Measurements from ENCODE around the gene GSTO1.

GSTO1 gene

DNA sequence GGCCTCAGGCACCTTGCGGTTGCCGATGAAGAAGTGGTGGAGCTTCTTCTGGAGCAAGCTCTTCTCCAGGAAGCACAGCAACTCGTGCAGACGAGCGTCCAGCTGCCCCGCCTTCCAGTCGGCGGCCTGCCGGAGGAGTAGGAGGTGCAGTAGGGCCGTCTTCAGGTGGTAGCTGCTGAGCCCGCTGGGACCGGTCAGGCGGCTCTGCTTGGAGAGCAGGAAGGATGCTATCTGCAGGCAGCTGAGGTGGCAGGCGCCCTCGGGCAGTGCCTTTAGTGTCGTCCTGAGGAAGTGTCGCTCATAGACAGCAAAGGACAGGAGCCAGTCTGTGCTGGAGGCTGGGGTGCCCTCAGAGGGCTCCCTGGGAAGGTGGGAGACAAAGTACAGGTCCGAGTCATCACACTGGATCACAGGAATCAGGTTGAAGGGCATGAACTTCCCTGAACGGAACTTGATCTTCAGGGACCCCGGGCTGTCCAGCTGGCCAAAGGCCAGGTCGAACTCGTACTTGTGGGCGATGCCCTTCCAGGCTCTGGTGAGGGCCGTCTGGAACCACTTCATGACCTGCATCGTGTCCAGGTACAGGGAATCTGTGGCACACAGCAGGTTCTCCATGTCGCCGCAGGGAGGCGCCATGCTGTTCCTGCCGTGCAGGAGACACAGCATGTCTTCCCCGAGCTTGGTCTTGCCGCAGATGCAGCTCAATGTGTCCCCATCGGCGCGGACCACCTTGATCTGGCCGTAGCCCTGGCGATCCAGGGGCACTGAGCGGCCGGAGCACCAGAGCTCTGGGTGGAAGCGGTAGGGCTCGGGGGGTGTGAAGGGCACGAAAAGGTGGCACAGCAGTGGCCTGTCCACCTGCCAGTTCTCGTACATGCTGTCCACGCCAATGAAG is 60.1 kb downstream of the GSTO1 start:
- no peak overlapping the region for H3K4me2 ChIP-seq (ENCODE audit: low read depth, low read length)
- no peak overlapping the region for H3K27ac ChIP-seq (ENCODE audit: low read length)
- no peaks in the 10 kb centered on the region for H3K36me3 ChIP-seq (replicated peaks; ENCODE audit: insufficient read depth, low read length)
- peaks cover 24% of the 10 kb centered on the region for H3K79me2 ChIP-seq (ENCODE audit: low read length)
- no peaks in the 10 kb centered on the region for H3K4me1 ChIP-seq (ENCODE audit: low read length)
- TF ChIP-seq EZH2phosphoT487 (IDR thresholded peaks at IDR 0.05; ENCODE audit: low read length) (no peak), EZH2 (optimal IDR thresholded peaks at IDR 0.05; ENCODE audit: low read depth, low read length) (no peak)
- TF ChIP-seq, protein P1, sequence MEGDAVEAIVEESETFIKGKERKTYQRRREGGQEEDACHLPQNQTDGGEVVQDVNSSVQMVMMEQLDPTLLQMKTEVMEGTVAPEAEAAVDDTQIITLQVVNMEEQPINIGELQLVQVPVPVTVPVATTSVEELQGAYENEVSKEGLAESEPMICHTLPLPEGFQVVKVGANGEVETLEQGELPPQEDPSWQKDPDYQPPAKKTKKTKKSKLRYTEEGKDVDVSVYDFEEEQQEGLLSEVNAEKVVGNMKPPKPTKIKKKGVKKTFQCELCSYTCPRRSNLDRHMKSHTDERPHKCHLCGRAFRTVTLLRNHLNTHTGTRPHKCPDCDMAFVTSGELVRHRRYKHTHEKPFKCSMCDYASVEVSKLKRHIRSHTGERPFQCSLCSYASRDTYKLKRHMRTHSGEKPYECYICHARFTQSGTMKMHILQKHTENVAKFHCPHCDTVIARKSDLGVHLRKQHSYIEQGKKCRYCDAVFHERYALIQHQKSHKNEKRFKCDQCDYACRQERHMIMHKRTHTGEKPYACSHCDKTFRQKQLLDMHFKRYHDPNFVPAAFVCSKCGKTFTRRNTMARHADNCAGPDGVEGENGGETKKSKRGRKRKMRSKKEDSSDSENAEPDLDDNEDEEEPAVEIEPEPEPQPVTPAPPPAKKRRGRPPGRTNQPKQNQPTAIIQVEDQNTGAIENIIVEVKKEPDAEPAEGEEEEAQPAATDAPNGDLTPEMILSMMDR (IDR thresholded peaks at IDR 0.05; ENCODE audit: low read length) = no peak
- no peak overlapping the region for H2AFZ ChIP-seq (ENCODE audit: low read length)
- H4K20me1 ChIP-seq (ENCODE audit: insufficient read depth, low read length) = no peaks in the 10 kb centered on the region; the same call in 1 of the 2 replicates
- H3K9me2 ChIP-seq (replicated peaks; ENCODE audit: insufficient read depth, low read length) = no peaks in the 10 kb centered on the region
- DNase-seq = no peak
- H3K9ac ChIP-seq (ENCODE audit: low read length) = no peak overlapping the region
- no peak overlapping the region for H3K4me3 ChIP-seq (ENCODE audit: low read length)
- no peaks in the 10 kb centered on the region for H3K9me3 ChIP-seq (replicated peaks; ENCODE audit: insufficient read depth, low read length)
- H3K27me3 ChIP-seq (replicated peaks; ENCODE audit: insufficient read depth, low read length) = no peaks in the 10 kb centered on the region
- H3F3A ChIP-seq (ENCODE audit: insufficient read depth, low read length) = no peaks in the 10 kb centered on the region

DNA sequence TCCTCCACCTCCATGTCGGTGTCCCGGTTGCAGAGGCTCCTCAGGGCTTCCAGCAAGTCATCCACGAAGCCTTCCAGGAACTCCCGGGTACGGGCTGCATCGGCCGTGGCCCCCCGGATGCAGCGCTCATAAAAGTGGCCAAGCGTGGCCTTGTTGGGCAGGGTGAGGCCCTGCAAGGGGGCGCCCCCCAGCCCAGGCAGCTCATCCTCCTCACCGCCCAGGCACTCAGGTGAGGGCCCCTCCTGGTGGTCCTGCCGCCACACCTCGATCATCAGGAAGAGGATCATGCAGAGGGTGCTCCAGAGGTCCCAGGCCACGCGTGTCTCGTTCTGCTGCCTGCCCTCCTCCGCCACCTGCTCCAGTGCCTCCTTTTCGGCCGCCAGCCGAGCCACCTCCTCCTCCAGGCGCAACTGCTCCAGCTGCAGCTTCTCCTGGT is 60.8 kb downstream of the GSTO1 start:
- TF ChIP-seq, protein P1 (IDR thresholded peaks at IDR 0.05; ENCODE audit: low read length) = no peak
- no peak for TF ChIP-seq EZH2phosphoT487 (IDR thresholded peaks at IDR 0.05; ENCODE audit: low read length)
- TF ChIP-seq EZH2 (optimal IDR thresholded peaks at IDR 0.05; ENCODE audit: low read depth, low read length) = no peak
- Histone ChIP-seq H3K27me3 (replicated peaks; ENCODE audit: insufficient read depth, low read length) (no peaks in the 10 kb centered on the region), H3K4me2 (ENCODE audit: low read depth, low read length) (no peak overlapping the region), H3K9me2 (replicated peaks; ENCODE audit: insufficient read depth, low read length) (no peaks in the 10 kb centered on the region), H2AFZ (ENCODE audit: low read length) (no peak overlapping the region), H3K9ac (ENCODE audit: low read length) (no peak overlapping the region), H3K79me2 (ENCODE audit: low read length) (peaks cover 28% of the 10 kb centered on the region), H3K4me3 (ENCODE audit: low read length) (no peak overlapping the region), H3K36me3 (replicated peaks; ENCODE audit: insufficient read depth, low read length) (no peaks in the 10 kb centered on the region), H3K9me3 (replicated peaks; ENCODE audit: insufficient read depth, low read length) (no peaks in the 10 kb centered on the region), H3K4me1 (ENCODE audit: low read length) (no peaks in the 10 kb centered on the region), H3K27ac (ENCODE audit: low read length) (no peak overlapping the region), H4K20me1 (ENCODE audit: insufficient read depth, low read length) (no peaks in the 10 kb centered on the region; the same call in 1 of the 2 replicates), H3F3A (ENCODE audit: insufficient read depth, low read length) (no peaks in the 10 kb centered on the region)
- no peak for DNase-seq

DNA sequence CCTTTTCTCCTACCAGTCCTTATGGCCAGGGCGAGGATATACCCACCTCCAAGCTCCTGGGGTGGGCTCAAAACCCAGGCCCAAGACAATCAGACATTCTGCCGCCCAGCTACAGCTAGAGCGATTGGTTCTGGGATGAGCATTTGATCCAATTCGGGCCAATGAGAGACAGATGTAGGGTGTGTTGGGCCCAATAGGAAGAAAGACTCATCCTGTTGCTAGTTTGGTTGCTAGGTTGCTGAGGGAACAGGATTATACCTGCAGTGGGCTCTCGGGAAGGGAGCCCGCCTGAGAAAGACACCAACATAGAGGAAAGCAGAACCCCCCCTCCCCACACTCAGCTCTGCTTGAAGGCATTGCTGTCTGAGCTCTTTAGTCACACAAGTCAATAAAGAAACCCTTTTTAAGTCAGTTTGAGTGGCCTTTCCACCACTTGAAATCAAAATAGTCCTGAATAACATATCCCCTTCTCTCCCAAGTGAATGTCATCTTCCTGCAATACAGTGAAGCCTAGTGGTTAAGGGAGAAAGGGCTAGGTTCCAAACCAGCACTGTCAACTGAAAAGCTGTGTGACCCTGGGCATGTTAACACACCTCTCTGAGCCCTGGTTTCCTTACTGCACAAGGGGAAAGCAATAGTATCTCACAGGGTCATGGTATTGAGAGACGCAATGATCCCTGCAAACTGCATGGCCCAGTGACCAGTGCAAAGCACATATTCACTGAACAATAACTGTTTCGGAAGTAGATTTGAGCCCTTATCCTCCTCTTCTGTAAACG is 61.8 kb downstream of the GSTO1 start:
- no peaks in the 10 kb centered on the region for H3K27me3 ChIP-seq (replicated peaks; ENCODE audit: insufficient read depth, low read length)
- DNase-seq = no peak
- H3K36me3 ChIP-seq (replicated peaks; ENCODE audit: insufficient read depth, low read length) = no peaks in the 10 kb centered on the region
- no peak overlapping the region for H2AFZ ChIP-seq (ENCODE audit: low read length)
- no peaks in the 10 kb centered on the region for H3F3A ChIP-seq (ENCODE audit: insufficient read depth, low read length)
- H3K27ac ChIP-seq (ENCODE audit: low read length) = no peak overlapping the region
- H3K9me2 ChIP-seq (replicated peaks; ENCODE audit: insufficient read depth, low read length) = no peaks in the 10 kb centered on the region
- H3K9ac ChIP-seq (ENCODE audit: low read length) = no peak overlapping the region
- H3K4me3 ChIP-seq (ENCODE audit: low read length) = no peak overlapping the region
- H3K4me1 ChIP-seq (ENCODE audit: low read length) = no peaks in the 10 kb centered on the region
- peaks cover 38% of the 10 kb centered on the region for H3K79me2 ChIP-seq (ENCODE audit: low read length)
- H4K20me1 ChIP-seq (ENCODE audit: insufficient read depth, low read length) = no peaks in the 10 kb centered on the region; the same call in 1 of the 2 replicates
- TF ChIP-seq, protein P1 (IDR thresholded peaks at IDR 0.05; ENCODE audit: low read length) = no peak
- TF ChIP-seq EZH2phosphoT487 (IDR thresholded peaks at IDR 0.05; ENCODE audit: low read length) (no peak), EZH2 (optimal IDR thresholded peaks at IDR 0.05; ENCODE audit: low read depth, low read length) (no peak)
- H3K9me3 ChIP-seq (replicated peaks; ENCODE audit: insufficient read depth, low read length) = no peaks in the 10 kb centered on the region
- no peak overlapping the region for H3K4me2 ChIP-seq (ENCODE audit: low read depth, low read length)
